ENCODE measurements around the gene CDKL1.
A peak's percentile ranks its signal among the peaks of the same experiment; 100 is the strongest.

DNA sequence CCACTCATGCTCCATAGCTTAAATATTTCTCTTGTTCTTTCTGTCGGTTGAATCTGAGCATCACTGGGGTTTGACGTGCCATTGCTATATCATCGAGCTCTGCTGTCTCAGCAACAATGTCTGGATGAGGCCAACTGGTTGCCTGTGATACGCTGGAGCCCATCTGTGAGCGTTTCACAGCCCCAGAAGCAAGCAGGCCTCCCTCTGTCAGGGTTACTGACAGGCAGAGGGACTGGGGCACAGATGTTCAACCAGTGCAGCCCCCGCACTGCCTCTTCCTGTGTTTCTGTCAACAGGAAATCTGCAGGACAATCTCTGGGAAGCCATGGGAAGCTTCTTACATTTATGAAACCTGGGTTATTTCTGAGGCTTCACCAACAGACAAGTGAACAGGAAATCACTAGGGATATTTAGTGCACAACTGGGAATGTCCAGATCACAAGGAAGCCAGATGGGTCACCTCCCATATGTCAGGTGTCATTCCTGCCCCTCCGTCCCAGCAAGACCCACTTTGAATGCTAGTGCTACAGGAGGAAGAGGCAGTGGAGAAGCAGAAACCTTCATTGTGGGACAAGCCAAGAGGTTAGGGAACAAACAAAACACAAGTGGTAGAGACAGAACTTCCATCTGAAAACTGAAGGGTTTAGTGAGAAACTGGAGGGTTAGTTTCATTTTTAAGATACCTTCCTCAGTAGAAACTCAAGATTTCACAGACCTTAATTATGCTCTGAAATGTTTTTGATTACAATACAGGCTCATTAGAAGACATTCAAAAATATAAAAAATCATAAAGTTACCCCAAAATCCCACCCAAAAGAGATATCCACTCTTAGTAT lies 60.5 kb downstream of the CDKL1 start:
- peak; percentile 88 for TF ChIP-seq TCF4 (CRISPR knock-in tag; IDR thresholded peaks at IDR 0.05; ENCODE audit: borderline replicate concordance)
- no peak for TF ChIP-seq TOX (CRISPR knock-in tag; IDR thresholded peaks at IDR 0.05; ENCODE audit: borderline replicate concordance)
- TF ChIP-seq, protein P1, sequence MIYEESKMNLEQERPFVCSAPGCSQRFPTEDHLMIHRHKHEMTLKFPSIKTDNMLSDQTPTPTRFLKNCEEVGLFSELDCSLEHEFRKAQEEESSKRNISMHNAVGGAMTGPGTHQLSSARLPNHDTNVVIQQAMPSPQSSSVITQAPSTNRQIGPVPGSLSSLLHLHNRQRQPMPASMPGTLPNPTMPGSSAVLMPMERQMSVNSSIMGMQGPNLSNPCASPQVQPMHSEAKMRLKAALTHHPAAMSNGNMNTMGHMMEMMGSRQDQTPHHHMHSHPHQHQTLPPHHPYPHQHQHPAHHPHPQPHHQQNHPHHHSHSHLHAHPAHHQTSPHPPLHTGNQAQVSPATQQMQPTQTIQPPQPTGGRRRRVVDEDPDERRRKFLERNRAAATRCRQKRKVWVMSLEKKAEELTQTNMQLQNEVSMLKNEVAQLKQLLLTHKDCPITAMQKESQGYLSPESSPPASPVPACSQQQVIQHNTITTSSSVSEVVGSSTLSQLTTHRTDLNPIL (CRISPR knock-in tag; IDR thresholded peaks at IDR 0.05; ENCODE audit: low read depth) = no peak
- TF ChIP-seq, protein P2, sequence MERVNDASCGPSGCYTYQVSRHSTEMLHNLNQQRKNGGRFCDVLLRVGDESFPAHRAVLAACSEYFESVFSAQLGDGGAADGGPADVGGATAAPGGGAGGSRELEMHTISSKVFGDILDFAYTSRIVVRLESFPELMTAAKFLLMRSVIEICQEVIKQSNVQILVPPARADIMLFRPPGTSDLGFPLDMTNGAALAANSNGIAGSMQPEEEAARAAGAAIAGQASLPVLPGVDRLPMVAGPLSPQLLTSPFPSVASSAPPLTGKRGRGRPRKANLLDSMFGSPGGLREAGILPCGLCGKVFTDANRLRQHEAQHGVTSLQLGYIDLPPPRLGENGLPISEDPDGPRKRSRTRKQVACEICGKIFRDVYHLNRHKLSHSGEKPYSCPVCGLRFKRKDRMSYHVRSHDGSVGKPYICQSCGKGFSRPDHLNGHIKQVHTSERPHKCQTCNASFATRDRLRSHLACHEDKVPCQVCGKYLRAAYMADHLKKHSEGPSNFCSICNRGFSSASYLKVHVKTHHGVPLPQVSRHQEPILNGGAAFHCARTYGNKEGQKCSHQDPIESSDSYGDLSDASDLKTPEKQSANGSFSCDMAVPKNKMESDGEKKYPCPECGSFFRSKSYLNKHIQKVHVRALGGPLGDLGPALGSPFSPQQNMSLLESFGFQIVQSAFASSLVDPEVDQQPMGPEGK (CRISPR knock-in tag; IDR thresholded peaks at IDR 0.05; ENCODE audit: borderline replicate concordance) = no peak
- TF ChIP-seq ARNTL (CRISPR knock-in tag; IDR thresholded peaks at IDR 0.05; ENCODE audit: borderline replicate concordance, low read depth) = no peak
- TF ChIP-seq, protein P3, sequence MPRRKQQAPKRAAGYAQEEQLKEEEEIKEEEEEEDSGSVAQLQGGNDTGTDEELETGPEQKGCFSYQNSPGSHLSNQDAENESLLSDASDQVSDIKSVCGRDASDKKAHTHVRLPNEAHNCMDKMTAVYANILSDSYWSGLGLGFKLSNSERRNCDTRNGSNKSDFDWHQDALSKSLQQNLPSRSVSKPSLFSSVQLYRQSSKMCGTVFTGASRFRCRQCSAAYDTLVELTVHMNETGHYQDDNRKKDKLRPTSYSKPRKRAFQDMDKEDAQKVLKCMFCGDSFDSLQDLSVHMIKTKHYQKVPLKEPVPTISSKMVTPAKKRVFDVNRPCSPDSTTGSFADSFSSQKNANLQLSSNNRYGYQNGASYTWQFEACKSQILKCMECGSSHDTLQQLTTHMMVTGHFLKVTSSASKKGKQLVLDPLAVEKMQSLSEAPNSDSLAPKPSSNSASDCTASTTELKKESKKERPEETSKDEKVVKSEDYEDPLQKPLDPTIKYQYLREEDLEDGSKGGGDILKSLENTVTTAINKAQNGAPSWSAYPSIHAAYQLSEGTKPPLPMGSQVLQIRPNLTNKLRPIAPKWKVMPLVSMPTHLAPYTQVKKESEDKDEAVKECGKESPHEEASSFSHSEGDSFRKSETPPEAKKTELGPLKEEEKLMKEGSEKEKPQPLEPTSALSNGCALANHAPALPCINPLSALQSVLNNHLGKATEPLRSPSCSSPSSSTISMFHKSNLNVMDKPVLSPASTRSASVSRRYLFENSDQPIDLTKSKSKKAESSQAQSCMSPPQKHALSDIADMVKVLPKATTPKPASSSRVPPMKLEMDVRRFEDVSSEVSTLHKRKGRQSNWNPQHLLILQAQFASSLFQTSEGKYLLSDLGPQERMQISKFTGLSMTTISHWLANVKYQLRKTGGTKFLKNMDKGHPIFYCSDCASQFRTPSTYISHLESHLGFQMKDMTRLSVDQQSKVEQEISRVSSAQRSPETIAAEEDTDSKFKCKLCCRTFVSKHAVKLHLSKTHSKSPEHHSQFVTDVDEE (CRISPR knock-in tag; IDR thresholded peaks at IDR 0.05) = no peak; the same call in 1 of the 2 replicates
- no peak for TF ChIP-seq ISL1 (CRISPR knock-in tag; IDR thresholded peaks at IDR 0.05)
- TF ChIP-seq RARB (CRISPR knock-in tag; IDR thresholded peaks at IDR 0.05) = no peak
- TF ChIP-seq ZFP3 (CRISPR knock-in tag; IDR thresholded peaks at IDR 0.05) = no peak
- no peak for TF ChIP-seq ZNF70 (CRISPR knock-in tag; IDR thresholded peaks at IDR 0.05)

Measured in SK-N-SH treated with all-trans-retinoic acid at 6 μM for 48 hours (cell line).